Ovary (tissue), 9 donors: Measurements from ENCODE around the gene TMED3. TPM values are rescaled to one million over a fixed set of nuclear protein-coding genes. Genes with fewer than 3 reads are reported as not detected.

Source experiments
- DNase-seq, 5 donors: peaks; one replicate each; pipeline ENCODE4 v3.0.0-alpha.2; 2019 to 2020
- H3K27ac ChIP-seq, 2 donors: fragments of 200-600 bp; one replicate each; pipeline versions ENCODE4 v1.5.1 to v1.8.0; 2019 to 2022
- H3K27me3 ChIP-seq: fragments of 200-600 bp; one replicate; pipeline ENCODE4 v1.8.0; 2022
- H3K36me3 ChIP-seq: fragments of 200-600 bp; sonication (generic); one replicate; pipeline ENCODE4 v1.5.1; 2019
- H3K4me1 ChIP-seq: one replicate; pipeline ENCODE4 v1.8.1; 2013; ENCODE audit warnings: mild to moderate bottlenecking, moderate library complexity; ENCODE audit not compliant: insufficient read depth
- H3K4me3 ChIP-seq: fragments of 200-600 bp; sonication (generic); one replicate; pipeline ENCODE4 v1.5.1; 2017
- H3K9me3 ChIP-seq, 2 donors: fragments of 200-600 bp in 1 of 2; sonication (generic) in 1 of 2; one replicate each; pipeline versions ENCODE4 v1.5.1 to v1.8.1; 2013 to 2019; ENCODE audit warnings: mild to moderate bottlenecking in 1 of 2, moderate library complexity in 1 of 2
- CTCF ChIP-seq, 3 donors: fragments of 450-650 bp in 2 of 3; fragments of 200-600 bp in 1 of 3; IDR thresholded peaks; one replicate each; pipeline versions ENCODE4 v1.5.1 to v1.8.0; 2016 to 2022; ENCODE audit warnings: antibody characterized with exemption in 3 of 3, mild to moderate bottlenecking in 1 of 3
- EP300 ChIP-seq: sonication (generic); formaldehyde crosslinking; IDR thresholded peaks from one replicate; pipeline ENCODE4 v1.6.1; 2017; ENCODE audit warnings: antibody characterized with exemption
- POLR2A ChIP-seq: fragments of 450-650 bp; IDR thresholded peaks from one replicate; pipeline ENCODE4 v1.6.1; 2017; ENCODE audit warnings: antibody characterized with exemption, mild to moderate bottlenecking, moderate library complexity
- WGBS, 3 donors: extraction: QIAGEN DNeasy Blood & Tissue Kit in 1 of 3; methylation state at CpG; one replicate each; pipeline versions ENCODE4 v1.1.5 to v1.1.7; 2013 to 2017; 5-methylcytosine and 5-hydroxymethylcytosine counted together
- intact Hi-C, 4 donors: fragments of 100-400 bp; cut with DNase I; formaldehyde crosslinking; loops; one replicate each; pipeline versions ENCODE4 v1.11.0 to v1.15.1; 2022 to 2023
- polyA plus RNA-seq, 2 donors: library from polyadenylated mRNA; stranded (reverse); fragments of 200-250 nt in 1 of 2; fragments of 350-450 nt in 1 of 2; fragmentation: Illumina TruSeq in 1 of 2; extraction: RNeasy Lipid Tissue Mini Kit (QIAGEN cat#74804) in 1 of 2; gene quantifications; one replicate each; pipeline ENCODE4 v1.2.3, GENCODE V29; 2013 to 2014
- total RNA-seq, 7 donors: library from RNA; depleted of rRNA in 2 of 7; stranded (reverse); fragments of >200 nt in 2 of 7; fragmentation: NEBNext Ultra II Directional in 3 of 7; extraction: Animal tissue kit (Norgen Biotek cat#: 25700) in 3 of 7; gene quantifications; one replicate each; pipeline versions ENCODE4 v1.1.0 to v1.2.4, GENCODE V29; 2016 to 2023
- donor health status: DM: no; HTN: no; CAD: no; lungs with moderate emphysema.
- donor health status: DM: no; HTN: no; CAD: no.
- donor health status: Bipolar disorder and iron deficiency.
- donor health status: DM: yes; HTN: yes; CAD: no.
- donor health status: DM: no; HTN: no; CAD: no.
- donor health status: DM: yes; HTN: yes; CAD: no.

Gene TMED3
- total and polyA plus RNA-seq, 9 donors = 22.4 to 51.6 (median 34.6) TPM

GRCh38 chr15:79341396-79341795 is 30.5 kb downstream of the TMED3 start:
- intact Hi-C loops = no loop called here
- H3K36me3 ChIP-seq = no peaks in the 10 kb centered on the region
- DNase-seq = no peak
- H3K27ac ChIP-seq = no peak overlapping the region
- H3K9me3 ChIP-seq = no peaks in the 10 kb centered on the region
- TF ChIP-seq POLR2A = no peak
- no peak for TF ChIP-seq CTCF (IDR thresholded peaks at IDR 0.05)
- TF ChIP-seq EP300 = no peak
- no peak overlapping the region for H3K4me3 ChIP-seq
- WGBS, 3 donors = 47 to 55% (median 51%) methylated on average over 9 of the region's 9 CpGs
- no peaks in the 10 kb centered on the region for H3K27me3 ChIP-seq
- H3K4me1 ChIP-seq = no peaks in the 10 kb centered on the region

GRCh38 chr15:79349525-79349924 is 38.6 kb downstream of the TMED3 start:
- WGBS, 3 donors = 82 to 85% (median 84%) methylated on average over 4 of the region's 4 CpGs
- no peaks in the 10 kb centered on the region for H3K4me1 ChIP-seq
- no peak overlapping the region for H3K4me3 ChIP-seq
- no peaks in the 10 kb centered on the region for H3K36me3 ChIP-seq
- no peaks in the 10 kb centered on the region for H3K27me3 ChIP-seq
- no peak for DNase-seq
- intact Hi-C loops = no loop called here
- H3K9me3 ChIP-seq = no peaks in the 10 kb centered on the region
- TF ChIP-seq CTCF (IDR thresholded peaks at IDR 0.05) (no peak), EP300 (no peak), POLR2A (no peak)
- H3K27ac ChIP-seq = no peak overlapping the region

GRCh38 chr15:79352206-79352605 is 41.3 kb downstream of the TMED3 start:
- DNase-seq = no peak
- Histone ChIP-seq H3K4me1 (no peaks in the 10 kb centered on the region), H3K9me3 (no peaks in the 10 kb centered on the region), H3K4me3 (no peak overlapping the region), H3K36me3 (no peaks in the 10 kb centered on the region), H3K27me3 (no peaks in the 10 kb centered on the region), H3K27ac (no peak overlapping the region)
- TF ChIP-seq CTCF (IDR thresholded peaks at IDR 0.05) (no peak), EP300 (no peak), POLR2A (no peak)
- intact Hi-C loops = no loop called here
- WGBS, 3 donors = 92 to 94% (median 92%) methylated on average over 1 of the region's 1 CpG

GRCh38 chr15:79357566-79357965 is 46.7 kb downstream of the TMED3 start:
- H3K36me3 ChIP-seq = no peaks in the 10 kb centered on the region
- H3K27ac ChIP-seq = no peak overlapping the region
- intact Hi-C loops = no loop called here
- no peak for DNase-seq
- no peak for TF ChIP-seq CTCF (IDR thresholded peaks at IDR 0.05)
- no peak for TF ChIP-seq EP300
- TF ChIP-seq POLR2A = no peak
- H3K4me3 ChIP-seq = no peak overlapping the region
- H3K27me3 ChIP-seq = no peaks in the 10 kb centered on the region
- no peaks in the 10 kb centered on the region for H3K4me1 ChIP-seq
- 96 to 100% (median 97%) methylated on average over 3 of the region's 3 CpGs for WGBS, 3 donors
- H3K9me3 ChIP-seq = no peaks in the 10 kb centered on the region

GRCh38 chr15:79358069-79358468 is 47.2 kb downstream of the TMED3 start:
- intact Hi-C loops = no loop called here

More at GRCh38 chr15:79358069-79358468, 47.2 kb downstream of the TMED3 start:
- H3K27ac ChIP-seq = no peak overlapping the region
- no peaks in the 10 kb centered on the region for H3K36me3 ChIP-seq
- DNase-seq = no peak
- no peak overlapping the region for H3K4me3 ChIP-seq
- H3K9me3 ChIP-seq = no peaks in the 10 kb centered on the region
- TF ChIP-seq EP300 (no peak), POLR2A (no peak), CTCF (IDR thresholded peaks at IDR 0.05) (no peak)
- WGBS, 3 donors = 53 to 73% (median 65%) methylated on average over 3 of the region's 3 CpGs
- H3K27me3 ChIP-seq = no peaks in the 10 kb centered on the region
- H3K4me1 ChIP-seq = no peaks in the 10 kb centered on the region
